ENCODE data around the gene RIPK4. TPM values are rescaled to one million over a fixed set of nuclear protein-coding genes. Genes with fewer than 3 reads are reported as not detected.

RIPK4 gene
- total RNA-seq, 1 donor from 2014 or later, result under 0.01 TPM

GRCh38 chr21:41769521-41769920, 2.7 kb upstream of the RIPK4 start:
- DNase-seq (ENCODE audit: low read depth in 2 of 2), result no peak

GRCh38 chr21:41769111-41769510, 2.3 kb upstream of the RIPK4 start:
- no peak for DNase-seq (ENCODE audit: low read depth in 2 of 2)

- DNase-seq (ENCODE audit: low read depth in 2 of 2), result peak; percentile 22 to 83
These were observed 1.7 kb upstream of the RIPK4 start for GRCh38 chr21:41768437-41769042.

GRCh38 chr21:41767606-41768436, 969 bp upstream of the RIPK4 start:
- no peak for DNase-seq (ENCODE audit: low read depth in 2 of 2)

- no peak for DNase-seq (ENCODE audit: low read depth in 2 of 2)
These were observed 624 bp downstream of the RIPK4 start for GRCh38 chr21:41765973-41766882.

GRCh38 chr21:41765420-41765821, 1.4 kb downstream of the RIPK4 start:
- DNase-seq (ENCODE audit: low read depth in 2 of 2), result no peak

- no peak for DNase-seq (ENCODE audit: low read depth in 2 of 2)
These were observed 2.1 kb downstream of the RIPK4 start for GRCh38 chr21:41764558-41765419.

GRCh38 chr21:41763996-41764395, 2.9 kb downstream of the RIPK4 start:
- no peak for DNase-seq (ENCODE audit: low read depth in 2 of 2)

- DNase-seq (ENCODE audit: low read depth in 2 of 2), result no peak
These were observed 3.4 kb downstream of the RIPK4 start for GRCh38 chr21:41763398-41763931.

GRCh38 chr21:41762753-41763152, 4.1 kb downstream of the RIPK4 start:
- no peak for DNase-seq (ENCODE audit: low read depth in 2 of 2)

- DNase-seq (ENCODE audit: low read depth in 2 of 2), result no peak
These were observed 4.8 kb downstream of the RIPK4 start for GRCh38 chr21:41761934-41762635.

- DNase-seq (ENCODE audit: low read depth in 2 of 2), result peak in 1 of 2 donors; percentile 21
These were observed 5.5 kb downstream of the RIPK4 start for GRCh38 chr21:41761211-41761933.

- DNase-seq (ENCODE audit: low read depth in 2 of 2), result no peak
These were observed 6.4 kb downstream of the RIPK4 start for GRCh38 chr21:41760411-41760810.

- DNase-seq (ENCODE audit: low read depth in 2 of 2), result no peak
These were observed 6.9 kb downstream of the RIPK4 start for GRCh38 chr21:41759926-41760325.

- DNase-seq (ENCODE audit: low read depth in 2 of 2), result no peak
These were observed 7.5 kb downstream of the RIPK4 start for GRCh38 chr21:41759214-41759840.

- no peak for DNase-seq (ENCODE audit: low read depth in 2 of 2)
These were observed 8.3 kb downstream of the RIPK4 start for GRCh38 chr21:41758550-41758949.

GRCh38 chr21:41755934-41756773, 10.7 kb downstream of the RIPK4 start:
- DNase-seq (ENCODE audit: low read depth in 2 of 2), result no peak
